NCI-H128 (cell line): ENCODE results near the gene TAL2.

ENCODE experiments used
- DNase-seq: peaks from one replicate; lab custom pipeline; 2025; ENCODE audit not compliant: unreplicated experiment; lab: John Stamatoyannopoulos, UW

Gene TAL2

GRCh38 chr9:105706156-105706555 lies 43.9 kb downstream of the TAL2 start:
- DNase-seq: no peak

GRCh38 chr9:105708405-105708804 lies 46.1 kb downstream of the TAL2 start:
- DNase-seq: no peak

GRCh38 chr9:105710638-105711037 lies 48.4 kb downstream of the TAL2 start:
- DNase-seq: no peak

- no peak for DNase-seq
Observed at GRCh38 chr9:105711867-105712266, 49.6 kb downstream of the TAL2 start.

- DNase-seq: no peak
Observed at GRCh38 chr9:105712297-105712696, 50.0 kb downstream of the TAL2 start.
